K562 (cell line): ENCODE results near the gene PDF. TPM values are rescaled to one million over a fixed set of nuclear protein-coding genes. Genes with fewer than 3 reads are reported as not detected.

ENCODE experiments used
- CREB3L1 ChIP-seq: fragments of 450-650 bp; IDR thresholded peaks from 2 replicates; pipeline ENCODE4 v1.6.1; 2014; ENCODE audit warnings: low read depth, mild to moderate bottlenecking, moderate library complexity, borderline replicate concordance
- E2F1 ChIP-seq: sonication (generic); formaldehyde crosslinking; IDR thresholded peaks from 2 replicates; pipeline ENCODE4 v1.8.1; 2023; ENCODE audit warnings: mild to moderate bottlenecking, missing genetic modification reagents, moderate library complexity
- ETS2 ChIP-seq: IDR thresholded peaks from 2 replicates; pipeline ENCODE4 v1.6.1; 2016; ENCODE audit warnings: borderline replicate concordance, missing genetic modification characterization, mild to moderate bottlenecking, moderate library complexity, missing compliant biosample characterization; ENCODE audit not compliant: poor library complexity, severe bottlenecking
- GATAD2B ChIP-seq: fragments of 450-650 bp; IDR thresholded peaks from 2 replicates; pipeline ENCODE4 v1.6.1; 2017; ENCODE audit warnings: mild to moderate bottlenecking, borderline replicate concordance
- HMGN3 ChIP-seq: IDR thresholded peaks from 2 replicates; pipeline ENCODE4 v1.6.1; 2011; ENCODE audit warnings: borderline replicate concordance, low read depth, mild to moderate bottlenecking, mixed read lengths, low read length; ENCODE audit not compliant: insufficient read length; ENCODE audit errors: extremely low read depth
- MECOM ChIP-seq: fragments of 250-450 bp; sonication (Bioruptor Pico); IDR thresholded peaks from 2 replicates; pipeline ENCODE4 v1.8.0; 2022; ENCODE audit warnings: inconsistent platforms
- MIER1 ChIP-seq: fragments of 450-650 bp; IDR thresholded peaks from 2 replicates; pipeline ENCODE4 v1.6.1; 2016; ENCODE audit warnings: antibody characterized with exemption, mild to moderate bottlenecking, low read depth
- NCOR1 ChIP-seq: fragments of 450-650 bp; IDR thresholded peaks from 2 replicates; pipeline ENCODE4 v1.6.1; 2016; ENCODE audit warnings: mild to moderate bottlenecking, moderate library complexity
- PHF8 ChIP-seq: fragments of 200-600 bp; sonication (generic); IDR thresholded peaks from 2 replicates; pipeline ENCODE4 v1.6.1; 2012; ENCODE audit warnings: mixed run types, mild to moderate bottlenecking, inconsistent platforms, low read length, moderate library complexity, borderline replicate concordance
- PKNOX1 ChIP-seq: fragments of 450-650 bp; IDR thresholded peaks from 2 replicates; pipeline ENCODE4 v1.6.1; 2016
- POLR2AphosphoS5 ChIP-seq: IDR thresholded peaks from 2 replicates; pipeline ENCODE4 v1.6.1; 2011; ENCODE audit warnings: mild to moderate bottlenecking, low read depth, low read length, moderate library complexity; ENCODE audit not compliant: control insufficient read depth, insufficient read depth
- POLR2B ChIP-seq: fragments of 450-650 bp; IDR thresholded peaks from 2 replicates; pipeline ENCODE4 v1.6.1; 2018; ENCODE audit warnings: low read depth; ENCODE audit not compliant: partially characterized antibody
- RCOR1 ChIP-seq, 2 experiments: IDR thresholded peaks; 2 replicates each; pipeline ENCODE4 v1.6.1; 2012; ENCODE audit warnings: low read depth in 2 of 2, low read length in 2 of 2, borderline replicate concordance in 1 of 2, improper control_type of control experiment in 1 of 2
- SIN3A ChIP-seq, 2 experiments: fragments of 150-350 bp in 1 of 2; IDR thresholded peaks; 2 replicates each; pipeline ENCODE4 v1.6.1; 2011 to 2016; ENCODE audit warnings: borderline replicate concordance in 2 of 2, low read depth in 2 of 2, low read length in 2 of 2, mild to moderate bottlenecking in 2 of 2, moderate library complexity in 2 of 2; ENCODE audit not compliant: control insufficient read depth in 1 of 2
- SUPT5H ChIP-seq: fragments of 450-650 bp; IDR thresholded peaks from 2 replicates; pipeline ENCODE4 v1.6.1; 2016
- TCF15 ChIP-seq: fragments of 250-450 bp; sonication (Bioruptor Pico); IDR thresholded peaks from 2 replicates; pipeline ENCODE4 v1.8.0; 2022; ENCODE audit warnings: moderate library complexity, mild to moderate bottlenecking, inconsistent platforms
- XRCC5 ChIP-seq: fragments of 200-400 bp; formaldehyde crosslinking; IDR thresholded peaks from 2 replicates; pipeline ENCODE4 v1.6.1; 2017; ENCODE audit warnings: low read depth, mild to moderate bottlenecking, low read length
- ZFX ChIP-seq: sonication (generic); formaldehyde crosslinking; IDR thresholded peaks from 2 replicates; pipeline ENCODE4 v1.8.0; 2022; ENCODE audit warnings: mild to moderate bottlenecking, missing genetic modification reagents, moderate library complexity
- ZKSCAN1 ChIP-seq: fragments of 150-350 bp; IDR thresholded peaks from 2 replicates; pipeline ENCODE4 v1.6.1; 2016; ENCODE audit warnings: low read depth, low read length
- ZNF280A ChIP-seq: fragments of 450-650 bp; IDR thresholded peaks from 2 replicates; pipeline ENCODE4 v1.6.1; 2018; ENCODE audit warnings: mild to moderate bottlenecking, low read depth; ENCODE audit not compliant: partially characterized antibody
- polyA plus RNA-seq, 8 experiments: library from polyadenylated mRNA; depleted of rRNA in 4 of 8; stranded (reverse) in 5 of 8; unstranded in 3 of 8; fragments of >200 nt; fragmentation: Nextera tagmentation in 2 of 8; fragmentation: Illumina TruSeq in 1 of 8; extraction: Ambion mirVana in 2 of 8; extraction: Trizol in 1 of 8; gene quantifications; 2 replicates each; pipeline versions ENCODE4 v1.2.1 to v1.2.3, GENCODE V29; 2011 to 2014; ENCODE audit warnings: inconsistent platforms in 1 of 8, missing spikeins in 1 of 8
- total RNA-seq, 7 experiments: library from RNA; depleted of rRNA in 6 of 7; stranded (reverse); fragments of >200 nt in 6 of 7; fragmentation: Illumina TruSeq in 2 of 7; extraction: Trizol in 2 of 7; gene quantifications; 2 replicates each; pipeline versions ENCODE4 v1.2.1 to v1.2.3, GENCODE V29; 2011 to 2021; ENCODE audit warnings: low replicate concordance in 1 of 7

PDF gene
- total and polyA plus RNA-seq, 9 of the 15 experiments (the other 6 are each of a cell fraction or from before 2014, with no cell fraction given) = 0.15 to 72.4 (median 5.6) TPM

- peak in 1 of 2 experiments; percentile 48; a peak in 2 of 4 replicates for TF ChIP-seq SIN3A (IDR thresholded peaks at IDR 0.05; ENCODE audit: borderline replicate concordance in 2 of 2, control insufficient read depth in 1 of 2, low read depth in 2 of 2, low read length in 2 of 2)
- TF ChIP-seq ZKSCAN1 = peak; percentile 97
- TF ChIP-seq TCF15 (CRISPR knock-in tag) = no peak
- peak; percentile 85 for TF ChIP-seq ZFX (CRISPR knock-in tag)
- peak; percentile 82 for TF ChIP-seq PKNOX1
- peak; percentile 90 for TF ChIP-seq GATAD2B
- no peak for TF ChIP-seq MIER1
- TF ChIP-seq MECOM (CRISPR knock-in tag) = no peak
- TF ChIP-seq PHF8 = peak; percentile 89; the same call in 1 of the 2 replicates
- TF ChIP-seq E2F1 (CRISPR knock-in tag) = 0 out of 2 replicates have a peak, but pooled peaks have one; percentile 15
- 0 out of 4 replicates have a peak, but pooled peaks of 1 of the 2 experiments have one; percentile 4 for TF ChIP-seq RCOR1 (IDR thresholded peaks at IDR 0.05; ENCODE audit: borderline replicate concordance in 1 of 2, low read depth in 2 of 2, low read length in 2 of 2)
- TF ChIP-seq POLR2AphosphoS5 = peak; percentile 42; the same call in 1 of the 2 replicates
- peak; percentile 12 for TF ChIP-seq POLR2B
- TF ChIP-seq HMGN3 = no peak
- peak; percentile 34; the same call in 1 of the 2 replicates for TF ChIP-seq NCOR1
- no peak for TF ChIP-seq ETS2
- peak; percentile 3 for TF ChIP-seq ZNF280A
- TF ChIP-seq SUPT5H = peak; percentile 65; the same call in 1 of the 2 replicates
- peak; percentile 65; the same call in 1 of the 2 replicates for TF ChIP-seq XRCC5
- TF ChIP-seq CREB3L1 = 0 out of 2 replicates have a peak, but pooled peaks have one; percentile 55
Observed at GRCh38 chr16:69310653-69311532, 19.5 kb downstream of the PDF start, which contains the start of gene VPS4A (continued).
